MG63 (cell line): Measurements from ENCODE around the gene CPA1. TPM values are rescaled to one million over a fixed set of nuclear protein-coding genes. Genes with fewer than 3 reads are reported as not detected.

Source experiments
- DNase-seq: peaks from one replicate; pipeline ENCODE4 v3.0.0-alpha.2; 2020
- H3K27me3 ChIP-seq: fragments of 250-450 bp; sonication (Bioruptor Pico); 2 replicates; pipeline ENCODE4 v1.5.1; 2020; ENCODE audit warnings: mild to moderate bottlenecking, moderate library complexity
- H3K36me3 ChIP-seq: fragments of 250-450 bp; sonication (Bioruptor Pico); 2 replicates; pipeline ENCODE4 v1.5.1; 2020; ENCODE audit warnings: mild to moderate bottlenecking, moderate library complexity
- H3K4me3 ChIP-seq: fragments of 250-450 bp; sonication (Bioruptor Pico); 2 replicates; pipeline ENCODE4 v1.5.1; 2020; ENCODE audit warnings: mild to moderate bottlenecking, moderate library complexity
- H3K9me3 ChIP-seq: fragments of 250-450 bp; sonication (Bioruptor Pico); 2 replicates; pipeline ENCODE4 v1.5.1; 2020; ENCODE audit warnings: mild to moderate bottlenecking, moderate library complexity
- total RNA-seq: library from RNA; depleted of rRNA; stranded (reverse); fragments of >200 nt; shearing (Covaris generic); gene quantifications from 2 replicates; pipeline ENCODE4 v1.2.3, GENCODE V29; 2014; ENCODE audit warnings: low replicate concordance

CPA1 gene
- total RNA-seq, 1 experiment from 2014 or later, result not detected

DNA sequence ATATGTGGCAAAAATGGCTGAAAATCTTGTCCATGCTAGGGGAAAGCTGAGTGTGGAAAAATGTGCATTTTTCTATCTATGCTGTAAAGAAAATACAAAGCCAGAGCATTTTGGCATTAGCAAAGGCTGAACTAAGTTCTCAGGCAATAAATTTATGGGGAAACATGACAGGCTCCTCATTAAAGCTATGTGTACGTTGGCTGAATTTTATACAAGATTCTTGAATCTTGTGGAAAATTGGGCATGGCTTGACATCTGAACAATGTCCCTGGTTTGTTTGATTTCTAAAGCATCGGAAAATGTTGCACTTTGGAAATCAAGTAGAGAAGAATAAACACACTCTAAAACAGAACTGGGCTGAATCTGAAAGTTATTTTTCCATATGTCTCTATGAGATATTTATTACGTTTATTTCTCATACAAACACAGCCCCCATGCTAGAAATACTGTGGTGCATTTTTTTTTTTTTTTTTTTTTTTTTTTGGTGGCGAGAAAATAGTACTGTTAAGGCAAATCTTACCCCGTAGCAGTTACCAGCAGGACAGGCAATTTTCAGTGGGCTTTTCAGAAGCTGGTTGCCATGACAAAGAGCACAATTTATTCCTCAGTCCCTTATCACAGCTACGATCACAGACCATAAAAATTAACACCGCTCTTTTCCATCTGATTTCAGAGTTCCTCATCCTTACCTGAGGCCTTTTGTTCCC is 16.9 kb downstream of the CPA1 start:
- no peak for DNase-seq
- H3K4me3 ChIP-seq, result no peak overlapping the region
- no peaks in the 10 kb centered on the region for H3K36me3 ChIP-seq
- no peaks in the 10 kb centered on the region for H3K27me3 ChIP-seq
- no peaks in the 10 kb centered on the region for H3K9me3 ChIP-seq

DNA sequence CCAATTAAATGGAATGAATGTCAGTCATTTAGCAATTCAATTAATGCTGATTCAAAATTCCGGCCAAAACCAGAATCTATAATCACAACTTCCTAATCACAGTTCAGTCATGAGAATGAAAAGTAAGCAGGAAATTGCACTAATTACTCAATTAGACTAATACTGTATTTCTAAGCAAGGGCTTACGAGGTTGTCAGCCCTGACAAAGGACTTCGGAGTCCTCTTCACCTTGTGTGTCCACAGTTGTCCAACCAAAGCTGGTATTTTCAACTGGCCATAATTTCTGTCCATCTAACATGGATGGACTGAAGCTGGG is 17.4 kb downstream of the CPA1 start:
- no peak for DNase-seq
- Histone ChIP-seq H3K9me3 (no peaks in the 10 kb centered on the region), H3K27me3 (no peaks in the 10 kb centered on the region), H3K4me3 (no peak overlapping the region), H3K36me3 (no peaks in the 10 kb centered on the region)

DNA sequence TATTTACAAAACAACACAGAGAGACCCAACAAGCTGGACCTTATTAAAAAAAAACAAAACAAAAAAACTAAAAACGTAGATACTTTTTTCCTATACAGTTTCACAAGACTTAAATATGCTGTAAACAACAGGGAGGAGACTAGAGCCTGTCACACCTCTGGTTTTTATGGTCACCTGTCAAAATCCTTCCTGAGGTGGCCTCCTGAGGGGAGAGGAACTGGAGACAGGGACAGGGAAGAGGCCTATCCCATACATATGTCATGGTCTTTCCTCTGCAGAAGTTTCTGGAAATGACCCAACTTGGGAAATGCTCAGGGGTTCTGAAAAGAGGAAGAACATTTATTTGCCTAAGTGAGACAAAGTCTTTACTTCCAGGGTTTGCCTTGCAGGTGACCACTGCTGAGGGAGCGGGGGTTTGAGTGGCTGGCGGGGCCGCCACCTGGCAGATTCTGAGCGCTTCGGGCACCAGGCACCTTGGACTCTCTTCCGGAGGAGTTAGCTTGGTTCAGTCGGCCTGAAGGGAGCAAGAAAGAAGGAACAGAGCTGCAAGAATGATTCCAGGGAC is 18.3 kb downstream of the CPA1 start:
- no peaks in the 10 kb centered on the region for H3K9me3 ChIP-seq
- H3K36me3 ChIP-seq, result no peaks in the 10 kb centered on the region
- H3K4me3 ChIP-seq, result no peak overlapping the region
- DNase-seq, result no peak
- H3K27me3 ChIP-seq, result no peaks in the 10 kb centered on the region

DNA sequence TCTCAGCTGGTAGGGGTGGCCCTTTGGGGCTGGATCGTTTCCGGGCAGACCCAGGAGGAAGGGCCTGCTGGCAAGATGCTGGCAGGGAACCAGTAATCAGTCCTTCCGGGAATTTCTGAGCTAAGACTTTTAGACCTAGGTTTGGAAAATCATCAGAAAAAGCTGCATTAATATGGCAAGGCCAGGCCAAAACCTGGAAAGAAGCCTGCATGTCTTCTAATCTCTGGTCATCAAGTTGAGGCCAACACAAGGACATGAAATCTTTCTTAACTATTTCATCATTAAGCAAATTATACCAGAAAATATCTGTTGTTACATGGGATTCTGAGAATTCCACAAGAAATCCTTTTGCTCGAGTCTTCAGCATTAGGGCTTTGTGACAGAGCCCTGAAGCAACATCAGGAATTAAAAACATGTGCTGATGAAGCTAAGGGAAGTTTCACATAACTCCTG is 19.9 kb downstream of the CPA1 start:
- no peaks in the 10 kb centered on the region for H3K27me3 ChIP-seq
- no peaks in the 10 kb centered on the region for H3K36me3 ChIP-seq
- DNase-seq, result no peak
- H3K9me3 ChIP-seq, result no peaks in the 10 kb centered on the region
- no peak overlapping the region for H3K4me3 ChIP-seq

DNA sequence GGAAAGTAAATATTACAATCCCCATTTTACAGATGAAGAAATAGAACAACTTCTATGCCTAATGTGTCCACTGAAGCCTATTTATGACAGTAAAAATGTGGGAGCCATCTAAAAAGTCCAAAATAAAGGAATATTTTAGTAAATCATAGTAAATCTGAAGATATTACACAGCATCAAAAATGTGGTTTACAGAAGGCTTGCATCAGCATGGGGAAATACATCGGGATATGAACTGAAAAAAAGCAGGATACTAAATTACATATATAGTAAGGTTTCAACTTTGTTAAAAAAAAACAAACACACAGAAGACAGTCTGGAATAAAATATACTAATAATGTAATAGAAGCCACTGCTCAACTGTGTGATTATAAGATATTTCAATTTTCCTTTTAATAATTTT is 20.8 kb downstream of the CPA1 start:
- no peaks in the 10 kb centered on the region for H3K27me3 ChIP-seq
- H3K9me3 ChIP-seq, result no peaks in the 10 kb centered on the region
- no peak overlapping the region for H3K4me3 ChIP-seq
- H3K36me3 ChIP-seq, result no peaks in the 10 kb centered on the region
- no peak for DNase-seq

DNA sequence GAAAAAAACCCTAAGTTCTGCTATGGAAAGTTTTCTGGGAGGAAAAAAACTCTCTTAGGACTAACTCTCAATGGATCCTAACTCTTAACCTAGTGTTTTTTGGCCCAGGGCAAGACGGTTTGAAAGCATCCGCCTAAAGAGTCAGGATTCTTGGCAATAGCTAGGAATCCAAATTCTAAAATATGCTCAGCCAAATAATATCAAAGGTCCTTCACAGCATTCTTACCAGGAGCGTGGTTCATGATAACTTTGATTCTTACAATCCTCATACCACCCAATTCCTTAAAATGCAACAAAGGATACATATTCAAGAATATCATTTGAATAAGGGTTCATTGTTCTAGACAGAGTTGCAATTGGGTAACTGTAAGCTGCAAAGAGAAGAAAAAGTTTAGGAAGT is 21.3 kb downstream of the CPA1 start:
- no peaks in the 10 kb centered on the region for H3K27me3 ChIP-seq
- no peak overlapping the region for H3K4me3 ChIP-seq
- no peaks in the 10 kb centered on the region for H3K9me3 ChIP-seq
- H3K36me3 ChIP-seq, result no peaks in the 10 kb centered on the region
- DNase-seq, result no peak

DNA sequence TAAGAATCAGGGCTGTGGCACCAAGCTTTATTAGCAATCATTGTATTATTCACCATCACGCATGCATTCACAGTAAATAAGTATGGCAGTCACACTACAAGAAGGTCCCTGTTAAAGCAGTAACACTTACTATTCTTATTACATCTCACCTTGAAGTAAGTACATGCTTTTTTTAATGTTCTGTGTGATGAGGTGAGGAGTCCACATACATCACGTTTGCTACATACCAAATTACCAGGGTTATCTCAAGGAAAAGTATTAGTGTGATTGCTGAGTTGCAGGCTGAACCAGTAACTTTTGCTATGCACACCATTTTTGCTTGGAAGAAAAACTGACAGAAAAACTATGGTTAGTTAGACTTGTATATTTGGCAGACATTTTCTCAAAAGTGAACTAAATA is 24.7 kb downstream of the CPA1 start:
- no peaks in the 10 kb centered on the region for H3K36me3 ChIP-seq
- no peaks in the 10 kb centered on the region for H3K9me3 ChIP-seq
- H3K27me3 ChIP-seq, result no peaks in the 10 kb centered on the region
- no peak overlapping the region for H3K4me3 ChIP-seq
- DNase-seq, result no peak

DNA sequence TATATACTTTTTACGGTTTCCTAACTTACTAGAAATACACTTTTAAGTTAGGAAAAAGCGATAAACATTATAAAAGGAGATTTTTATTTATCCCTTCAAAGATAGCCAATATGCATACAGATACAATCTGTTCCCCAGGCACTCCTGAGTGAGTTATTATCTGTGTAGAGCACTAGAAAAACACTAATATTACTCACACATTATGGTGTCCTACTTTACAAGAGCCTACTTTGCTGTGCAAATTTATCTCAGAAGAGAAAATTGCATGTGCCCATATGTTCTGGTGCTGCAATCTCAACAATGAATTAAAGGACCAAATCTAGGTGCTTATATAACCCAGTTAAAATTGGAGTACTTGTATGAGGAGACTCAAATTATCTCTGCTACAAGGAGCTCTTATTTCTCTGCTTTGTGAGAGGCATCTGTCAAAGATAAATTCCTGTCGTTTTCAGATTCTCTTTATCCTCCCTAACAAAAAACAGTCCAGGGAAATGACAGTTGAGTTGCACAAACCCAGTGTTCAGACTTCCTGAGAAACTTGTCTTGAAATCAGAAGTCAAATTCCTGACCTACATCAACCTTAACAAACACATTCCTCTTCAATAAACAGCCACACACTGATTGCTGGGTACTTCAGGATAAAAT is 28.9 kb downstream of the CPA1 start:
- H3K36me3 ChIP-seq, result no peaks in the 10 kb centered on the region
- no peak for DNase-seq
- no peaks in the 10 kb centered on the region for H3K9me3 ChIP-seq
- H3K27me3 ChIP-seq, result no peaks in the 10 kb centered on the region
- no peak overlapping the region for H3K4me3 ChIP-seq

DNA sequence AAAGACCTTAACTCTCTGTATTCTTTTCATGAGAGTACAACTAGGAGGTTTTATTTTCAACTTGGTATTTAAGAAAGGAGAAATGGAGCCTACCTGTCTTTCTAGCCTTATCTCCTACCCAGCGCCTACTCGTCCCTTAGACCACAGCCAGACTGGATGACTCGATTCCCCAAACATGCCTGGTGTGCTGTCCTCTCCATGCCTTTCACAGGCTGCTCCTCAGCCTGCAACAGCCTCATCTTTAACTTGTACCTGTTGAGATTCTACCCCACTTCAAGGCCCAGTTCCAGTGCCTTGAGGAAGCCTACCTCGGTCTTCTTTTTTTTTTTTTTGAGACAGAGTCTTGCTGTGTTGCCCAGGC is 29.4 kb downstream of the CPA1 start:
- Histone ChIP-seq H3K9me3 (no peaks in the 10 kb centered on the region), H3K4me3 (no peak overlapping the region), H3K36me3 (no peaks in the 10 kb centered on the region), H3K27me3 (no peaks in the 10 kb centered on the region)
- no peak for DNase-seq

DNA sequence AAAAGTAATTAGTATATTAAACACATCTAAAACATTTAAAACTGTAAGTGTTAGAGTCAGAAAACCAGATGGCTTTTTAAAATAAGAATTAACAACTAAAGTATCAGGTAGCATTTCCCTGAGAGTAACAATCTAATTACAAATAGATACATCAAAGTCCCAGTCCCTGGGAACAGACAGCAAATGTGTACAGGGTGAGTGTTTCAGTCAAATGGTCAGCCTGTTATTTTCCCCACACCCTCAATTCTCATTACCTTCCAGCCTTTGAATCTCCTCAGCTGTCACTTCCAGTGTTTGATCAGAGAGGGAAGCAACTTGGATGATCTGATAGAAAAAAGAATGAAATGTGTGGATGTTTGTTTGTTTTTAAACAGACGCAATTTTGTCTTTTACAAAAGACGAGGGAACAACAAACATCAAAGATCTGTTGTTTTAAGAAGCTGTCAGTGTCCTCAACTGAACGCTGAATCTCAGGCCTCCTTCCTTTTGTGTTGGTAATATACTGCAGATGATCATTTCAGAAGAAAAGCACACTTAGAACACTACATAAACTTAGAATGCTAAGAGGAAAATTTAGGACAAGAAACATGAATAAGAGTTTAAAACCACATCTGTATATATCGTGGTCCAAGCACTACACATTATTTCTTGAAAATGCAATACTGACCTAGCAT is 30.7 kb downstream of the CPA1 start:
- no peaks in the 10 kb centered on the region for H3K9me3 ChIP-seq
- DNase-seq, result no peak
- no peaks in the 10 kb centered on the region for H3K36me3 ChIP-seq
- H3K27me3 ChIP-seq, result no peaks in the 10 kb centered on the region
- H3K4me3 ChIP-seq, result no peak overlapping the region

DNA sequence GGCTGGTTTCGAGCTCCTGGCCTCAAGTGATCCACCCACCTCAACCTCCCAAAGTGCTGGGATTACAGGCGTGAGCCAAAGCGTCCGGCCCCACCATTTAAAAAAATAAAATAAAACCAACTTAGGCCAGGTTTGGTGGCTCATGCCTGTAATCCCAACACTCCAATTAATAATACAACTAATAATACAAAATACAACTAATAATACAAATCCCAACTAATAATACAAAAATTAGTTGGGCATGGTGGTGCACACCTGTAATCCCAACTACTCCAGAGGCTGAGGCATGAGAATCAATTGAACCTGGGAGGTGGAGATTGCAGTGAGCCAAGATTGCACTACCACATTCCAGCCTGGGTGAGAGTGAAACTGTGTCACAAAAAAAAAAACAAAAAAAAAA is 32.9 kb downstream of the CPA1 start:
- no peaks in the 10 kb centered on the region for H3K36me3 ChIP-seq
- no peaks in the 10 kb centered on the region for H3K27me3 ChIP-seq
- no peak overlapping the region for H3K4me3 ChIP-seq

DNA sequence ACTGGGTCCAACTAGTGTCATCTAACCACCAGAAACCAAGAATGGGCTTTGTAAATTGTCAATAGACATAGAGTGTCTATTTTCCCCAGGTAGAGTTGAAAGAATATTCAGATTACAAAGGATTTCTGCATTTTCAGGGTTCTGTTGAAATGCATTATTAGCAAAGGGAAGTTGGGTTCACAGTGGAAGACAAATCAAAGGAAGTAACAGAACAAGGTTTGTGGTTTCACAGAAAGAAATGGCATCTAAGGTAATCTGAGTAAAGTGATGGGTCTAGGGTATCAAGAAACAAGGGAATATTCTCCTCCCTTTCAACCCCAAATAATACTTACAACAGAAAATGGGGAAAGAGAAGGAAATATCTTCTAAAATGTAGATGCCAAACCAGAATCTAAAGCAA is 34.7 kb downstream of the CPA1 start:
- no peak for DNase-seq
- Histone ChIP-seq H3K4me3 (no peak overlapping the region), H3K27me3 (no peaks in the 10 kb centered on the region), H3K36me3 (no peaks in the 10 kb centered on the region), H3K9me3 (no peaks in the 10 kb centered on the region)

More for the DNA sequence above, 32.9 kb downstream of the CPA1 start:
- DNase-seq, result no peak
- H3K9me3 ChIP-seq, result no peaks in the 10 kb centered on the region

DNA sequence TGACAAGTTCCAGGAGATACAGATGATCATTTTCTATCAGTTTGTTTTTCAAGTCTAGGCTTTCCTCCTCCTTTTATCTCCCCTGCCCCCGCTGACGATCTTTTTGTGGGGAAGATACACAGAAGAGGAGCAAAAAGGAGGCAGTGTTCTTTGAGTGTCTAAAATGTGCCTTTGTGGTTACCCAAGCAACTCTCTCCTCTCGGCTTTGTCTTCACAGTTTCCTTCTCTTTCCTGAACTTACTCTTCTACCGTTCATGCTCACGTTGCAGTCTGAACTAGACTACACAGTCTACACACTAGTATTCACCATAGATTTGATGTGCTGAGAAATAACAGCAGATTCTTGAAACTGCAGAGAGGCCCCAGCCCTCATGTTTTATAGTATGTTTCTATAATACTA is 36.9 kb downstream of the CPA1 start:
- Histone ChIP-seq H3K36me3 (peaks cover 3% of the 10 kb centered on the region), H3K27me3 (no peaks in the 10 kb centered on the region), H3K9me3 (no peaks in the 10 kb centered on the region), H3K4me3 (no peak overlapping the region)
- DNase-seq, result no peak

DNA sequence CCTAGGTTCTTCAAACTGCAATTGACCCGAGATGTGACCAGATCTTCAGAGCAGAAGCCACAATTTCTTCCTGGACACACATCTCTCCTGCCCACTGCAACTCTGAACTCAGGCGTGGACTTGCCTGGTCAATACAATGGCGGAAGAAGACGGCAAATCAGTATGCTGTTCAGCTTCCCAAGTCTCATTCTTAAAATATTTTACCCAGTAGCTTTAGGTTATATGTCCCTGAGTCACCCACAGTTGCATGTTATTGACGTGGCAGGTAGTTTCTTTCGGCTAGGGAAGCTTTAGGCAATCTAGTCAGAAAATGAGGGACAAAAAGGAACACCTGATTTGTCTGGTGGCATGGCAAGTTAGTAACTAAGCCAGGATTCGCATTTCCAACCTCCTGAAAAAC is 38.0 kb downstream of the CPA1 start:
- Histone ChIP-seq H3K4me3 (no peak overlapping the region), H3K27me3 (no peaks in the 10 kb centered on the region), H3K36me3 (peaks cover 3% of the 10 kb centered on the region), H3K9me3 (no peaks in the 10 kb centered on the region)
- no peak for DNase-seq

DNA sequence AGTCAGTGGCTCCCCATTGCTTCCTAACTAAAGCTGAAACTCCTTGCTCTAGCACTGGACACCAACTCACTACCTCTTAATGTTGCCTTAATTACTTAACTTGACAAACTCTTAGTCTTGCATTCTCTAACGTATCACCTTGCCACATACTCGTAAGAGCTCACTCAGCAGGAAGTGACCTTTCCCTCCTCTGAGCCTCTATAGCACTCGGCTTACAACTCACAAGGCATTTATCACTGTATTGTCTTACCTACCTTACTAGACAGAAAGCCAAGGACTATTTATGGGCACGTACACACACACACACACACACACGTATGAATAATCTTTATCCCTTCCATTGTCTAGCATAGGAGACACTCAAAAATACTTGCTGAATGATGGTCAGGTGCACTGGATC is 39.4 kb downstream of the CPA1 start:
- no peak for DNase-seq
- Histone ChIP-seq H3K27me3 (no peaks in the 10 kb centered on the region), H3K9me3 (no peaks in the 10 kb centered on the region), H3K4me3 (no peak overlapping the region), H3K36me3 (peaks cover 3% of the 10 kb centered on the region)

DNA sequence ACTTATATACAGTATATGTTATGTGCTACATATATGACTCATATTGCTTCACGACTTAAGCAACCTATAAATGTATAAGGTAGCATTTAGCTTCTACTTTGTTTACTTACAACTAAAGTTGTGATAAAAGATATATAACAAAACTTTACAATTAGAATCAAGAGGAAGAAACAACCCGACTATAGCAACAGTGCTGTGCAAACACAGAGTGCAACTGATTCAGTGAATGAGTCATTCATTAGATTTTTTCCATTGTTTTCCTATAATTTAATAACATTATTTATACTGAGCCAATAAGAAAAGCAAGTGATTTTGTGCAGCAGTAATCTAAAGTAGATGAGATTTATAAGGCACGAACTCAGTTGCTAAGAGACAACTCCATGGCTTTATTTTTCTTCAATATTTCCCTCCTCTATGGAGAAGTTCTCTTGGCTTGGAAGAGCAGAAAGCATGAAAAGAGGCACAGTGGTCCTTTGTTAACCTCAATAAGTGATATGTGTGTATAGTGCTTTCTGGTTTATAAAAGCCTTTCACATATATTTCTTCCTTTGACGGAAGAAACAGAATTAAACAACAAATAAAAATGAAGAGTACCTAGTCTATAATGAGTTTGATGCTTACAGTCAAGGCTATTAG is 40.8 kb downstream of the CPA1 start:
- H3K27me3 ChIP-seq, result no peaks in the 10 kb centered on the region
- DNase-seq, result no peak
- H3K9me3 ChIP-seq, result no peaks in the 10 kb centered on the region
- H3K4me3 ChIP-seq, result no peak overlapping the region
- H3K36me3 ChIP-seq, result peaks cover 3% of the 10 kb centered on the region

DNA sequence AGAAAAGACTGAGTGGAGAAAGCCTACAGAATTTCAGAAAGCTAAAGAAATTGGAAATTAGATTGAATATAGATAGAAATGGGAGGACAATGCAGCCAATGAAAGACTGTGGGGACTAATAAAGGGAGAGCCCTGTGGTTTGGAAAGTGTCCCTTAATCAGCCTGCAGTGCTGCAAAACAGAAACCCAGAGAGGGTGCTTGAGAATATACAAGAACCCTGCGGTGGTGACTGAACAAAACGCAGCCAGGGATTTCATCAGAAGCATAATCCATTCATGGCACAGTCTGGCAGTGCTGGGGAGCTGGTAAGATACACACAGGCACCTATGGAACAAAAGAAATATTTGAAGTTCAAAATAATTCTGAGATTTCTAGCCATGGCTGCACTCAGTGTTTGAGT is 41.4 kb downstream of the CPA1 start:
- H3K9me3 ChIP-seq, result no peaks in the 10 kb centered on the region
- peaks cover 3% of the 10 kb centered on the region for H3K36me3 ChIP-seq
- H3K4me3 ChIP-seq, result no peak overlapping the region
- peak; percentile 29 for DNase-seq
- H3K27me3 ChIP-seq, result no peaks in the 10 kb centered on the region
